Loucy (cell line): ENCODE data around the gene DUX4.
"Not testable (repeated sequence)": the region's sequence is repeated elsewhere in the genome, so short reads cannot be mapped to it uniquely, and the experiment has no call there.

ENCODE experiments used
- CTCF ChIP-seq: fragments of 200-600 bp; sonication (generic); conservative IDR thresholded peaks from 2 replicates; pipeline ENCODE4 v1.5.1; 2014; ENCODE audit warnings: mild to moderate bottlenecking, antibody characterized with exemption, low read length
- EZH2phosphoT487 ChIP-seq: fragments of 200-600 bp; IDR thresholded peaks from 2 replicates; pipeline ENCODE4 v1.6.1; 2018; ENCODE audit warnings: antibody characterized with exemption, mild to moderate bottlenecking, moderate library complexity, borderline replicate concordance

GRCh38 chr4:190173428-190173827 lies at the start of gene DUX4:
- TF ChIP-seq CTCF, EZH2phosphoT487: not testable (repeated sequence)
